ENCODE data around the gene KRT80. TPM values are rescaled to one million over a fixed set of nuclear protein-coding genes. Genes with fewer than 3 reads are reported as not detected.

Gene KRT80
- total RNA-seq, 1 donor from 2014 or later = 2.7 TPM

DNA sequence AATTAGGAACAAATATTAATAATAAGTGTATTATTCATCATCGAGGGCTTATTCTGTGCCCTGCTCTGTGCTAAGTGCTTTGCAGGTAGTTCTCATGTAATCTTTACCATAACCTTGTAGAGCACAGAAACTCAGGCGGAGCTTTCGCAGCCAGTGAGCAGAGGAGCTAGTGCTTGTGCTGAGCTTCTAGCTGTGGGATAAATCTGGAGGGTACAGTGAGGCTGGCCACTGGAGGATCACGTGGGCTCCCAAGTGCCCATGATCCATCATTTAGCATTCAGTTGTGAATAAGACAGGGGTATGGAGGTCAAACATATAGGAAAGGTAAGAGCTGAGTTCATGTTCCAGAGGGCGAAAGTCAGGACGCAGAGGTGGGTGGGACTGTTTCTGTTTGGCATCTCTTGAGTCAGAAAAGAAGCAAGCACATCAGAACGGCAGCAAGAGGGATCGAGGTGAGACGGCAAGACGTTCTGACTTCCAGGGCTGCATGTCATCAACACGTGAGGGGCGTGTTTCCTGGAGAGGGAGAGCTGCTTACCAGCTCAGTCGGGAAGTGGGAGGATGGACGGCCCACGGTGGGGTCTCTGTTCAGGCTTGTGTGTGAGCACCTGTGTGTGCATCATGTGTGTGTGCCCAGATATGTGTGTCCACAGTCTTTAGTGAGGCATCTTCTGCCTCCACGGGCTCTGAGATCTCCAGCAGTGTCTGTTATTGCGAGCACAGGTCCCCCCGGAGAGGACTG lies 16.8 kb upstream of the KRT80 start:
- peaks cover 48% of the 10 kb centered on the region for H3K4me1 Mint-ChIP-seq
- no peak for DNase-seq (ENCODE audit: low spot score in 2 of 2, unreplicated experiment in 2 of 2)
- H3K4me3 Mint-ChIP-seq = no peak overlapping the region
- peaks cover 4% of the 10 kb centered on the region for H3K27me3 Mint-ChIP-seq (ENCODE audit: low read depth)
- H3K36me3 Mint-ChIP-seq = no peaks in the 10 kb centered on the region
- TF ChIP-seq, protein P1, sequence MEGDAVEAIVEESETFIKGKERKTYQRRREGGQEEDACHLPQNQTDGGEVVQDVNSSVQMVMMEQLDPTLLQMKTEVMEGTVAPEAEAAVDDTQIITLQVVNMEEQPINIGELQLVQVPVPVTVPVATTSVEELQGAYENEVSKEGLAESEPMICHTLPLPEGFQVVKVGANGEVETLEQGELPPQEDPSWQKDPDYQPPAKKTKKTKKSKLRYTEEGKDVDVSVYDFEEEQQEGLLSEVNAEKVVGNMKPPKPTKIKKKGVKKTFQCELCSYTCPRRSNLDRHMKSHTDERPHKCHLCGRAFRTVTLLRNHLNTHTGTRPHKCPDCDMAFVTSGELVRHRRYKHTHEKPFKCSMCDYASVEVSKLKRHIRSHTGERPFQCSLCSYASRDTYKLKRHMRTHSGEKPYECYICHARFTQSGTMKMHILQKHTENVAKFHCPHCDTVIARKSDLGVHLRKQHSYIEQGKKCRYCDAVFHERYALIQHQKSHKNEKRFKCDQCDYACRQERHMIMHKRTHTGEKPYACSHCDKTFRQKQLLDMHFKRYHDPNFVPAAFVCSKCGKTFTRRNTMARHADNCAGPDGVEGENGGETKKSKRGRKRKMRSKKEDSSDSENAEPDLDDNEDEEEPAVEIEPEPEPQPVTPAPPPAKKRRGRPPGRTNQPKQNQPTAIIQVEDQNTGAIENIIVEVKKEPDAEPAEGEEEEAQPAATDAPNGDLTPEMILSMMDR (IDR thresholded peaks at IDR 0.05; ENCODE audit: unreplicated experiment) = no peak
- H3K27ac Mint-ChIP-seq = no peak overlapping the region
- no peaks in the 10 kb centered on the region for H3K9me3 Mint-ChIP-seq

DNA sequence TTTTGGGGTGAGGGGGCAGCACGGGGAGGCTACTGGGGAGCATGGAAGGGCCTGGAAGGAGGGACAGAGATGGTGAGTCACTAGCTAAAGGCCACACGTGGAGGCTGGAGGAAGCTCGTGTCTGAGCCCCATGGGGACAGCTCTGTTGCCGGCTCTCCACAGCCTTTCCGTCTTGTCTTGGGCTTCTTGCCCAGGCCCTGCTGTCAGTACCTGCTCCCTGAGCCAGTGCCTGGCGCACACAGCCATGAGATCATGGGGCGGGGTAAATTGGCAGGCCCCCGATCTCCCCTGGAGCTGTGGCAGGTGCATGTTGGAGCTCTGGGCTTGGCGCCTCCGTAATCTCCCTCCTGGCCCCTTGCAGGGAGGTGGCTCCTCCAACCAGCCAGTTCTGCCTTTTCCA lies 16.1 kb upstream of the KRT80 start:
- H3K36me3 Mint-ChIP-seq = no peaks in the 10 kb centered on the region
- DNase-seq (ENCODE audit: low spot score in 2 of 2, unreplicated experiment in 2 of 2) = no peak
- H3K27me3 Mint-ChIP-seq (ENCODE audit: low read depth) = peaks cover 2% of the 10 kb centered on the region
- peaks cover 50% of the 10 kb centered on the region for H3K4me1 Mint-ChIP-seq
- H3K27ac Mint-ChIP-seq = no peak overlapping the region
- no peaks in the 10 kb centered on the region for H3K9me3 Mint-ChIP-seq
- no peak overlapping the region for H3K4me3 Mint-ChIP-seq
- TF ChIP-seq, protein P1 (IDR thresholded peaks at IDR 0.05; ENCODE audit: unreplicated experiment) = no peak

DNA sequence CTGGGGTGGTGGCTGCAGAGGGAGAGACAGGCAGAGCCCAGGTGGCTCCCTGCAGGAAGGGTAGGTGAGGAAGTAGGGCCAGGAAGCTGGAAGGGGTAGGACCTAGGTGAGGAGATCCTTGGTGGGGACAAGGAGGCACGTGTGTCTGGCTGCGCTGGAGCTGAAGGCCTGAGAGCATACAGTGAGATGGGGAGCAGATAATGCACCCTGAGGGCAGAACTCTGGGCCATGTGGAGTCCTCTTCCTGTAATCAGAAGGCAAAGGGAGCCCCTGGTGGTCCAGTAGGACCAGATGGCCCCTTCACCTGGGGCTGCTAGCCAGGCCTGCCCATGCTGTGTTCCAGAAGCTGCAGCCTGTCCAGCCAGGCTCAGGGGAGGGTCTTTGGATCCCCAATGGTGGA lies 15.3 kb upstream of the KRT80 start:
- Mint-ChIP-seq H3K27me3 (ENCODE audit: low read depth) (peaks cover 2% of the 10 kb centered on the region), H3K9me3 (no peaks in the 10 kb centered on the region), H3K4me3 (no peak overlapping the region), H3K27ac (no peak overlapping the region), H3K4me1 (peaks cover 58% of the 10 kb centered on the region), H3K36me3 (no peaks in the 10 kb centered on the region)
- no peak for DNase-seq (ENCODE audit: low spot score in 2 of 2, unreplicated experiment in 2 of 2)
- TF ChIP-seq, protein P1 (IDR thresholded peaks at IDR 0.05; ENCODE audit: unreplicated experiment) = no peak

DNA sequence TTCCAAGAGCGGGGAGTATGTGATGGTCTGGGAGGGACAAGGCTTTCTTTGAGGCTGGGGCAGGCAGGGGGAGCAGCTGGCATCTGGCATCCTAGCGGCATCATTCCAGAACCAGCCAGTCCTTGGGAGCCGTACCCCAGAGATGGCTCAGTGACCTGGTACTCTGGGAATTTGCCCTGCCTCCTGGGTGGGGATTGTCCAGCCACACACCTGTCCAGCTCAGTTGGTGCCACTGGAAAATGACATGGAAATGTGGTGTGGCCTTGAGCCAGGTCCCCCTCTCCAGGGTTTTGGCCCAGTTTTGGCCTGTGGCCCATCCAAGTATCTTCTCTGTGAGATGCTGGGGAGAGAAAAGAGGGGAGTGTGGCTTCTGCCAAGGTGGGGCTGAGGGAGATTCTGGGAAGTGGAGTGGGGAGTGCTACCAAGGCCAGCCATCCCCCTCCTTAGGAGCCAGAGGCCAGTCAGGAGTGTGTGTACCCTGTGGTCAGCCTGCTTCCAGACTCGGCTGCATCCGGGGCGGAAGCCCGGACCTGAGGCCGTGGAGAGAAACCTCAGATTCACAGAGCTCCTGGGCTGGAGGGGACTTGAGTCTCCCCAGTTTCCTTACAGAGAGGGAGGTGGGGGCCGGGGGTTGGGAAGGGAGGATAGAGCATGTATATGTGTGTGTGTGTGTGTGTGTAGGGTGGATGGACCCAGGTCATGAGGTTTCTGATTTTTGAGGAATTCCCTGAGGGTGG lies 14.7 kb upstream of the KRT80 start:
- H3K4me3 Mint-ChIP-seq = no peak overlapping the region
- peaks cover 60% of the 10 kb centered on the region for H3K4me1 Mint-ChIP-seq
- TF ChIP-seq, protein P1 (IDR thresholded peaks at IDR 0.05; ENCODE audit: unreplicated experiment) = no peak
- H3K36me3 Mint-ChIP-seq = no peaks in the 10 kb centered on the region
- H3K27ac Mint-ChIP-seq = peak overlapping the region; percentile 1
- peaks cover 2% of the 10 kb centered on the region for H3K27me3 Mint-ChIP-seq (ENCODE audit: low read depth)
- no peak for DNase-seq (ENCODE audit: low spot score in 2 of 2, unreplicated experiment in 2 of 2)
- no peaks in the 10 kb centered on the region for H3K9me3 Mint-ChIP-seq

DNA sequence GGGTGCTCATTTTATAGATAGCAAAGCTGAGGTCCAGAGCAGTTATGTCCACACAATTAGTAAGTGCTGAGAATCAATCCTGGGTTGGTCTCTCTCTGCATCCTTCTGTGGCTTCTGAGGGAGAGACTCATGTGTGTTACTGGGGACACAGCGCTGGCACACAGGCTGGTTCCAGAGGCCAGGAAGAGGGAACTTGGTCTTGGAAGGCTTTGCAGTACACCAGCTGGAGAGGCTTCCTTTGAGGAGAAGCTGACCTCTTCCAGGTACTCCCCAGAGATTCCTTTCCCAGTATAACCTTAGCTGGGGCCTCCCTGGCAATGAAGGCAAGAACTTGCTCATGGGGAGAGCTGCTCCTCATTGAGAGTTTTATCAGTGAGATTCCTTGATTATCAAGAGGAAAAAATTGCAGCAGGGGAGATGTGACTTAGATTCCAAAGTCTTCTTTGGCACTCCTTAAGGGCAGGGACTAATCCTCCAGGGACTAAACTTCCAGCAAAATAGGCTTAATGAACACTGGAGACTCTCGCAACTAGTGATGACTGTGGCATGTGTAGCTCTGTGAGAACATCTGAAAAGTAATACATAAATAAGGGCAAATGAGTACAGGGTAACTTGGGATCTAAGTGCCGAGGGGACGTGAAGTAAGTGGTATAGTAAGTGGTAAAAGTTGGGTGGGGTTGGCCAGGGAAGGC lies 13.9 kb upstream of the KRT80 start:
- TF ChIP-seq, protein P1 (IDR thresholded peaks at IDR 0.05; ENCODE audit: unreplicated experiment) = no peak
- no peak for DNase-seq (ENCODE audit: low spot score in 2 of 2, unreplicated experiment in 2 of 2)
- Mint-ChIP-seq H3K27ac (peak overlapping the region; percentile 1), H3K36me3 (no peaks in the 10 kb centered on the region), H3K4me1 (peaks cover 60% of the 10 kb centered on the region), H3K4me3 (no peak overlapping the region), H3K27me3 (ENCODE audit: low read depth) (peaks cover 2% of the 10 kb centered on the region), H3K9me3 (no peaks in the 10 kb centered on the region)

Measured in mesothelial cell of epicardium (in vitro differentiated cells).